H1 (cell line): ENCODE data around the gene PIK3CA. TPM values are rescaled to one million over a fixed set of nuclear protein-coding genes. Genes with fewer than 3 reads are reported as not detected.

Experiments used
- polyA plus RNA-seq, 7 experiments: library from polyadenylated mRNA; depleted of rRNA in 3 of 7; stranded (reverse) in 5 of 7; unstranded in 2 of 7; fragments of >200 nt in 5 of 7; fragments of 200-250 nt in 2 of 7; gene quantifications; 1 replicate in 5 of 7; 2 replicates in 1 of 7; 4 replicates in 1 of 7; pipeline versions ENCODE4 v1.2.1 to v1.2.3, GENCODE V29; 2011 to 2013; ENCODE audit warnings: missing spikeins in 2 of 7, mixed read lengths in 2 of 7
- total RNA-seq: library from RNA; stranded (reverse); fragmentation: NEBNext Ultra II Directional; extraction: Animal tissue kit (Norgen Biotek cat#: 25700); gene quantifications from 2 replicates; pipeline ENCODE4 v1.2.1, GENCODE V29; 2021
- TF ChIP-seq, protein P1 (sequence below): IDR thresholded peaks from 2 replicates; pipeline ENCODE4 v1.6.1; 2011; ENCODE audit warnings: low read depth, mild to moderate bottlenecking, low read length; ENCODE audit not compliant: insufficient read depth

The PIK3CA gene
- total and polyA plus RNA-seq, 2 of the 8 experiments (the other 6 are each of a cell fraction or from before 2014, with no cell fraction given): 1.6 to 11.3 TPM

DNA sequence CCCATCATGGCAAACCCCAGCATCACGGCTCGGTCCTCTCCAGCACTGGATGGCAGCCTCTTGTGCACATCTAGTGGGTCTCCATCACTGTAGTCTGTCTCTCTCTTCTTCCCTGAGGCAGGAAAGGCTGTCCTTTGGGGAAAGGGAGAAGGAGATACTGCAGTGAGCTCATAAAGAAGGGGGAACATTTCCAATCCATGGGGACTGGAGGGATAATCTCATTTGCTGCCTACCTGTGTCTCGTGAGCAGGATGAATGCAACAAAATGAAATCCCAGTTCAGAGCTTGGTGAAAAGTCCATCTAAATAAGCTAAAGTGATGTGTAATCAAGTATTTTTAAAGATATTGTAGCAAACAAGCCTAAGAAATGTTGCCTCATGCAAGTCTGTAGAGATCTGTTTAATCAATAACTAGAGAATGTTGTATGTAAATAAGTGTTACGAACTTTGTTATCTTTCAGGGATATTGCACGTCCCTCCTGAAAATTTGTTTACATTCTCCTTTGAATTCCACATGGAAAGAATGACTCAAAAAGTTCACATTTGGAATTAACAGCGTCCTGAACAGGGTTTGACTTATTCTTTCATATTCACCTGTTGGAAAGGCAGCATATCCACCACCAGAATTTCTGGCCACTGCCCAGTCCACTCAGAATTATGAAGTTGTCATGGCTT lies 102.8 kb downstream of the PIK3CA start, which contains the start of gene KCNMB3 (continued):
- TF ChIP-seq, protein P1, sequence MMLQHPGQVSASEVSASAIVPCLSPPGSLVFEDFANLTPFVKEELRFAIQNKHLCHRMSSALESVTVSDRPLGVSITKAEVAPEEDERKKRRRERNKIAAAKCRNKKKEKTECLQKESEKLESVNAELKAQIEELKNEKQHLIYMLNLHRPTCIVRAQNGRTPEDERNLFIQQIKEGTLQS: no peak
- TF ChIP-seq, all 59 proteins: peak for 0
